GM21529 (cell line): ENCODE results near the gene EIPR1.

Experiments
- ATAC-seq: cut with Tn5 transposase; IDR thresholded peaks from one replicate; pipeline ENCODE4 v1.9.1; 2021; ENCODE audit not compliant: unreplicated experiment

EIPR1 gene

DNA sequence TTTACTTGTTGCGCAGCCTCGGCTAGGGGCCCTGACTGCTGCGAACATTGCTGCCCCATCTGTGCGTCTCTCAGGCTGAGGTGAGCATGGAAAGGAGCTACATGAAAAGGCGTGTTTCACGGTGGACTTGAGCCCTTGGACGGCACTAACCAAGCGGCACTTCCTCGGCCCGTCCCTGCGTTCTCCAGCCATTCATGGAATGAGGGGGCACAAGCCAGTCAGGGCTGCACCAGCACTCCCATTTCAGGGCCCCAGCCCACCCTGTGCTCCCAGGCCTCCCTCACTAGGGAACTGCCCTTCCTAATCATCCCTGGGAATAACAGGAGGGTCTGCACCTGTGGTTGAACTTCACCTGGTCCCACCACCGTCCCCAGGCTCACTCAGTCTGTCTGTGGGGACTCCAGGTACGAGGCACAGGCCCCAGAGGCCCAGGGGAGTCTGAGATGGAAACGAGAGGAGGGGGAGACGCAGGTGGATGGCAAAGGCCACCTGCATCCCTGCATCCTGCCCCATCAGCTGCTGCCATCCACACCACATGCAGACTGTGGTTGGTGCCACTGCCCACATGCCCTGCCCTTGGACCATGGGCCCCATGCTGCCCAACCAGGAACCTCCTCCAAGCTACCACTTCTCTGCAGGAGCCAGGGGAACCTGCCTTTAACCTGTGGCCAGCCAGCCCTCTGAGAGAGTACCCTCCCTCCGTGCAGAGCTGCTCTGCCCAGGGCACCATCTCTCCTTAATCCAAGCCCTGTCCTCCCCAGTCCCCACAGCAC, 99.7 kb downstream of the EIPR1 start:
- no peak for ATAC-seq

DNA sequence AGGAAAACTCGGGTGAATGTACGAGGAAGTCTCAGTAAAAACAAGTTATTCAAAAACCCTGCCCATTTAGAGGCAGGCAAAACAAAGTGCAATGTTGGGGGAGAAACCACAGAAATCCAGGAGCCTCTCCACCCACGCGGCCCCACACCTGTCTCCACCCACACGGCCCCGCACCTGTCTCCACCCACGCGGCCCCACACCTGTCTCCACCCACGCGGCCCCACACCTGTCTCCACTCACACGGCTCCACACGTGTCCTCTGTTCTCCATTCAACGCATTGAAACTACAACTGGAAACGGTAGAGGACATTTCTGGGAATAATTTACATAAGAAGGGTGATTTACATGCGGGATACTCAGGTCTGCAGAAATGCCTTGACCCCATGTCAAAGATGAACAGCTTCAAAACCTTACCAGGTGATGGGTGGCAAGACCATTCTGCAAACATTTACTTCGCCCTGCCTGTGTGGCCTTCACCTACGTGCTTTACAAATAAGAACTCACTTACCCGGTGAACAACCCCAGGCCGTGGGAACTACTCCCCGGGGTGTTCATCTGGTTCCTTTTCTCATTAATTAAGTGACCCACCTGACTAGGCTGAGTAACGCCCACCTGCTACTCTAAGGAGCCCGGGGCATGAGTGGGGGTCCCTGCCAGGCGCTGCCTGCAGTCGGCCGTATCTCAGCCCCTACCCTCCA, 100.4 kb downstream of the EIPR1 start:
- no peak for ATAC-seq

DNA sequence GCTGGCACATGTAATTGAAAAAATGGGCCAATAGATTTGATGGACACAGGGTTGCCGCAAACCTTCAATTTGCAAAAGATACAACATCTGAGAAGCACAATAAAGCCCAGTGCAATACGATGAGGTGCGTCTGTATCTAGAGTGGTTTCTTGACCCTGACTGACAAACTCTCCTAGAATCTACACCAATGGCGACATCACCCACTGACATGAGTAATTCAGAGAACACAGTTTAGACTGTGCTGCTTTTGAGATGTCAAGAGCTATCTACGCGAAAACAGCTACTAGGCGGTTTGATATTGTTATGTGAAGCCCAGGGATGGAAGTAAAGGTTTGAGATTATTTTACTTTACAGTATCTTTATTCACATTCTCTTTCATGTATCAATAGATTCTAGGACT, 104.9 kb downstream of the EIPR1 start:
- no peak for ATAC-seq

DNA sequence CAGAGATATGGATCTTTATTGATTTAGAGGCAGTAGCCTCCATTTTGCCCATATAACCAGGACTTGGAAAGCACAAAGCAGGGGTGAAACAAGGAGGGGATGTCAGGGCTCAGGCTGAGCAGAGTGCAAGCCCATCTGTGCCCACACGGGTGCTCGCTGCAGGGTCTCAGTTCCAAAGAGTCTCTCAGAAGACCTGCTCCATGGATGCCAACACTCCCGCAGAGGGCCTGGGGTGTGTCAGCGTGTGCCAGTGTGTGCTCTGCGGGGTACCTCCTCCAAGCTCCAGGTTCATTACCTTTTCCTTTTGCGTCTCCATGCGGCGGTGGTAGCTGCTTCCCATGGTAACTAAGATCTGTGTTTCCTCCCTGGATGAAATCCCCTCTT, 107.5 kb downstream of the EIPR1 start:
- ATAC-seq: no peak

DNA sequence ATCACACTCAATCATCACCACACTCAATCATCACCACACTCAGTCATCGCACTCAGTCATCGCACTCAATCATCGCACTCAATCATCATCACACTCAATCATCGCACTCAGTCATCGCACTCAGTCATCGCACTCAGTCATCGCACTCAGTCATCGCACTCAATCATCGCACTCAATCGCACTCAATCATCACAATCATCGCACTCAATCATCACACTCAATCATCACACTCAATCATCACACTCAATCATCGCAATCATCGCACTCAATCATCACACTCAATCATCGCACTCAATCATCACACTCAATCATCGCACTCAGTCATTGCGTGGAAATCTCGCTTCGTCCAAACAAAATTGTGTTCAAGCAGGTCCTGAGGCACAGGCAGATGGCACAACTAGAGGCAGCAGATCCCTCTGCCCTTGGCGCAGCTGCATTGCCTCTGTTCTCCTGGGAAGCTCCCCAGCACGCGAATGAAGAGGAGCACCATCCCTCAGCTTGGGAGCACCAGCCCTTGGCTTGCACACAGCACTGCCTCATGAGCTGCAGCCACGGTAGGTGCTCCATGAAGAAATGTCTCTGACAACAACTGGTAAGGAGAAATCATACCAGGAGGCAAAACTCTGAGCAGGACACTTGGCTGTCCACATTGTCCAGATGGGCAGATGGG, 108.1 kb downstream of the EIPR1 start:
- ATAC-seq: no peak

DNA sequence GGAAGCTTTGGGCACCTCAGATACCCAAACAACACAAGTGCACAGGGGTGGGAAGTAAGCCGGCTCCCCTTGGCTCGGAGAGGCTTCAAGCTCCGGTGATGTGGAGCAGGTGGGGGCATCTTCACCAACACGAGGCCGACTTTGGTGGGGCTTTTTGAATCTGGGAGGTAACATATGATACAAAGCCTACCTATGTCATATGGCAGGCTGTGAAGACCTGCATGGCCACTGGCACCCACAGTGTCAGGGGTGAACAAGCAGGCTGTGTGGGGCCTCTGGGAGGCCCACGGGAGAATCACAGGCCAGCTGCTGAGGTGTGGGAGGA, 109.0 kb downstream of the EIPR1 start:
- no peak for ATAC-seq

DNA sequence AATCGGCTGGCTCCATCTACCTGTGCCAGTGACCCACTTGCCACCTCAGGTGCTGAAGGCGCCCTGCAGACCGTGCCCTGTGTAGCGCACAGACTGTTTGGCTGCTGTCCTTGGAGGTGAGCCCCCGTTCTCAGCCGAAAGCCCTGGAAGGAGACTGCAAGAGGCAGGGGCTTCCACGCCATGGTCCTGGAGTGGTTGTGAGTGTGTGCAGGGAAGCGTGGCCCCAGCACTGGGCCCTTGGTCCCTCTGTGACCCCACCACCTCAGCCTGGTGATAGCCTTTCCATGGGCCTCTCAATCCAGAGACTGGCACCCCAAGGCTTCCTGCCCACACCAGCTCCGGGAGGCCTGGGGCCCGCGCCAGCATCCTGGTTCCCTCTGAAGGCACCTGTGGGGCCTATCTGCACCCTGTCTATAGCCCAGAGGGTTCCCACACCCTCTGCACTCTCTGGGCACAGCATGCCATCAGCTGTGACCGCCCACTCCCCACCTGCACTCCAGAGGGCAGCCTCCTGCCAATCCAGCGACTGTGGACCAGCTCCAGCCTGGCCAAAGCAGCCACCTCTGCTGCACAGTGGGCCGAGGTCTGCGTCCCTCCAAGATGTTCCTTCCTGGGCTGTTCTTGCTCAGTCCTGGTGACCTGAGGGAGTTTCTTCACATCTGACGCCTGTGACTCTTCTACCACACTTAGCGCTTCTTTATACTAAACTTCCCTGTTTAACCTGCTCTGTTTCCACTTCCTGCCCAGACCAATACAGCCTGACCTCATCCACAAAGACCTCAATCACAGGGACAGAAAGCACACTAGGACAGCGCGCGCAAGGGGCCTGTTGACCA, 109.5 kb downstream of the EIPR1 start:
- ATAC-seq: no peak

DNA sequence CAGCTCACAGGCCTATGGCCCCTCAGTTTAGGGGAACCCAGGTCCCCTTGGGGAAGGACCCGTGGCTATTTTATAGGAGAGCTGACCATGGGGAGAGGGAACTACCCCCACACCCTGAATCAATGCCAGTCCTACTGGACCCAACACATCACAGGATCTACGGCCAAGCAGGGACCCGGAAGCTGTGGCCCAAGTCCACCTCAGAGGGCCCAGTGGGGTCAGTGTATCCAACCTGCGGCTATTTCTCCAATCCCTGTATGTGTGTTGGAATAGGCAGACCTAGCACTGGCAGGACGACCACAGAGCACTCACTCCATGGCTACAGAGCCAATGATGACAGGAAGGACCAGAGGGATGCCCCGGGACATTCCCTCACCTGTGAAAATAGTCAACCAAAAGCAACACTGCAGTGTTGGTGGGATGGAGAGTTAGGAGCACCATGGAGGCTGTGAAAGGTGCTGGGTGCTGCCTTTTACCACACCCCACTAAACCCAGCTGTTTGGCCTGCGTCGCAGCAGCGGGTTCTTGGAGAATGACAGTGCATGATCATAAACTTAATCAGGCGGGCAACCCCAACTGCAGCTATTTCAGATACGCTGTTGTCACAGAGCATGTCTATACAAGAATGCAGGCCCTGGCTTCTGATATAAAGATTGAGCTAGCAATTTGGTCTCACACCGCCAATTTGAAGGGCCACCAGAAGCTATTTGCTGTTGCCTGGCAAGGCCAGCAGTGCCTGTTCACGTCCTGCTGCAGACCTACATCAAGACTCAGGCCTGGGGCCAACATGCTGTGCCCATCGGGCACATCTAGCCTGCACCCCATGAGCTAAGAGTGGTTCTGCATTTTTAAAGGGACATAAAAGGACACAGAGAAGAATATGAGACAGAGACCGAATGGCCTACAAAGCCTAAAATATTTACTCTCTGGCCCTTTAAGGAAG, 110.4 kb downstream of the EIPR1 start:
- no peak for ATAC-seq

DNA sequence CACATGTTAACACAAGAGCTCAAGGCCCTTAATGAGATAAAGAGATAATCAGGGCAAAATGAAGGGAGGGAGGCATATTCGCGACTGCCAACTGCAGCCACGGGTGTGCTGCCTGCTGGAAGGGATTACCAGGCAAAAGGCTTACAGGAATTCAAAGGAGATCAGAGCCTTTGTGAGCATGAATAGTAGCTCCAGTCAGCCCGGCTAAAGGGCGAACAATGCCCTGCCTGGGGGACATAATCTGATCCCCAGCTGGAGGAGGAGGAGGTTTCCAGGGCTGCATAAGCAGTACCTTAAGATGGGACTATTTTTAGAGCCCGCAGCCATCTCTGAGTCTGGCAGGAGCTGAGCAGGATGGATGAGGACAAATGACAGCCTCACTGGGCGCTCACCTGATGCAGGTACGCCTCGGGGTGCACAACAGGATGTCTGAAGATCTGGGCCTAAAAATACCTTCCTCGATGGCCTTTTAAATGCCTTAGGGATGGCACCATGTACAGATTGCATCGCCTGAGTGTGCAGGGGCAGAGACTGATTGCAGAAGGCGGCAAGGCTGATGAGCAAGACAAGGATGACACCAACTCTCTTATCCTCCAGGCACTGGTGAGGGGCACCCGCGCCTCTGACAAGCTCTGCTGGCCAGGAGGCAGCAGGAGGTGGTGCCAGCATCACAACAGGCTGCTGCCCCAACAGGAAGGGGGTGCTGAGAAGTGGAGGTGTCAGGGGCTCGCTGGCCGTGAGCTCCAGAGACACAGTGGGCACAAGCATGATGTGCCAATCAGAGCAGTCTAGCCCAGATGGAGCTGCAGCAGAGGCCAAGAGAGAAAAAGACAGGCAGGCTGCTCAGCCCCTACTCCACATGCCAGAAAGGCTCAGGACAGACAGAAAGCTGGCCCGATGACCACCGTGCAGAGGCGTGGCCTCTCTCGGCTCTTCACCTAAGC, 111.4 kb downstream of the EIPR1 start:
- no peak for ATAC-seq

DNA sequence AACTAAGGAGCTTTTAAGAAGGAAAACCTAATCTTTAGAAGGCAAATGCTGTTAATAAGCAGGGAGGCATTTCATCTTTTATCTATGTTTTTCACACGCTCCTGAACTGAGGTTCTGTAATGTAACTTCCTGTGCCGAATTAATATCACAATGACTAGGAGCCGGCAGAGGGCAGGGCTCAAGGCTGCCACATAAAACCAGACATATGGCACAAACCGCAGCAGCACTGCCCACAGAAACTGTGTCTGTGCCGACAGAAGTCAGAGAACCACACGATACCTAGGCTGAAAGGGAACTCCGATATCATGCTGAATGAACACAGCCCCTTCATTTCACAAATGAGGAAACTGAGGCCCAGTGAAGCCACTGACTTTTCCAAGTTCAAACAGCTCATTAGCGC, 112.1 kb downstream of the EIPR1 start:
- no peak for ATAC-seq

DNA sequence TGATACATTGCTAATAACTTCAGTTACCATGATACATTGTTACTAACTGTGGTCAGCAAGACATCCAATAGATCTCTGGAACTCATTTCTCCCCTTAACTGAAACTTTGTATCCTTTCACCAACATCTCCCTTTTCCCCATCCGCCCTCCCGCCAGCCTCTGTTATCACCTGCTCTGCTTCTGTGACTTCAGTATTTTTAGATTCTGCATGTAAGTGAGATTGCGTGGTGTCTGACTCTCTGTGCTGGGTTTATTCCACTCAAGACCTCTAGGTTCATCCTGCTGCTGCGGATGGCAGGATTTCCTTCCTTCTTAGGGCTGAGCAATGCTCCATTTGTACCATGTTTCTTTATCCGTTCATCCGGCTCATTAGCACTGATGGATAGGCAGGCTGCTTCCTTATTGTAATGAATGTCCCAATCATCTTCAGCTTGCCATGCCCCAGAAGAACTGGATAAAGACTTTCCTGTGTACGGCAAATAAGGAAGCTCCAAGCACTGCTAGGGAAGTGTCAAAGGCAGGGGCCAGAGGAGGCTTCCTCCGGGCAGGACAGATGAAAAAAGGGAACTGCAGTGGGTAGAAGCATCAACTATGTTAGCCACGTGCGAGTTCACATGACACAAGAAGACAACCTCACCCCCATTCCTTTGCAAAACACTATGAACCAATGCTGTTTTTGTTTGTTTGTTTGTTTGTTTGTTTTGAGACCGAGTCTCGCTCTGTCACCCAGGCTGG, 113.4 kb downstream of the EIPR1 start:
- no peak for ATAC-seq

DNA sequence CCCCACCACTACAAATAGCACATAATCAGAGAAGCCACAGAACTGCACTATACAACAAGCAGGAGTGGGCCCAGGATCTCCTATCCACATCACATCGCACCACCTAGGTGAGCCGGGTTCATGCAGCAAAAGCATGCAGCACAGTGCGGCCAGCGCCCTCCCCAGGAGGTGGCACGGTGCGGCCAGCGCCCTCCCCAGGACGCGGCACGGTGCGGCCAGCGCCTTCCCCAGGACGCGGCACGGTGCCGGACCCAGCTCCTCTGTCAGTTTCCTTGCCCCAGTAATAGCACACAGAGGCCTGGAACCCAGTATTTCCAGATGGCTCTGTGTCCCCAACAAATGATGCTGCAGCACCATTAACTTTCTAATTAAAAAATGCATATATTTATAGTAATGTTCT, 114.1 kb downstream of the EIPR1 start:
- ATAC-seq: no peak

DNA sequence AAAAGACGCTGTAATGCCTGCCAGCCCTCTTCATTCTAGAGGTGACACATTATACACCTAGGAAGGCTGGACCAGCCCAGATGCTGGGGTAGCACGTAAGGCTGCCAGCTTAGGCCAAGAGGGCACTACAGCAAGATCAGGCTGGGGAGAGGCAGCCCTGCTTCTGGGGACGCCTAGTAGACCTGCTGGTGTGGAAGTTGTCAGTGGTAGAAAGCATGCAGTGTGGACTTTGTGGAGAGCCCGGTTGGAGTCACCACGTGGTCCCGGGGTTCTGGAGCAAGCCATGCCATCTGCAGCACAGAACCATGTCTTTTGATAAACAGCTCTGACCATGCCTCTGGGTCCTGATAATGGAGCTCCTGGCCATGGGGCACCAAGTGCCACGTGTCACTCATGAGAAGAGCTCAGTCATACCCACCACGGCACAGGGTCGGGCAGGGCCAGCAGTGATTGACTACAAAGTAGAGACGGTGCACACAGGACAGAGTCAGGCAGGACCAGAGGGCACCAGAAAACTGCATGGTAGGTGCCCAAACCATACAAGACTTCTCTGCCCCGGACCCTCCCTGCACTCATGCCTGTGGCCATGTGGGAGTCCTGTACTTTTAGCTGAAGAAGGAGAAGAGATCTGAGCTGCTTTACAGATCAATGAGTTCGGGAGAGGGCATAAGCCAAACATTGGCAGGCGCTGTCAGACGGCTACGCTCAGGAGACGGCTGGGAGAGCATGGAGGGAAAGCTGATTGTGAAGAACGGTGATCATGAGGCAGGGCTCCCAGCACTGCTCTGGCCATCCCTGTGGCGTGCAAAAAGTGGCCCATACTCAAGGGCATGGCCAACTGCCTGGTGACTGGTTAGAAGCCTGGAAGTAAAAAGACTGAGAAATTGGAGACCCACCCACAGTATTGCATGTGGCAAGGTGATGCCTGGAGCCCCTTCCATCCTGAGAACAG, 114.9 kb downstream of the EIPR1 start:
- ATAC-seq: no peak

DNA sequence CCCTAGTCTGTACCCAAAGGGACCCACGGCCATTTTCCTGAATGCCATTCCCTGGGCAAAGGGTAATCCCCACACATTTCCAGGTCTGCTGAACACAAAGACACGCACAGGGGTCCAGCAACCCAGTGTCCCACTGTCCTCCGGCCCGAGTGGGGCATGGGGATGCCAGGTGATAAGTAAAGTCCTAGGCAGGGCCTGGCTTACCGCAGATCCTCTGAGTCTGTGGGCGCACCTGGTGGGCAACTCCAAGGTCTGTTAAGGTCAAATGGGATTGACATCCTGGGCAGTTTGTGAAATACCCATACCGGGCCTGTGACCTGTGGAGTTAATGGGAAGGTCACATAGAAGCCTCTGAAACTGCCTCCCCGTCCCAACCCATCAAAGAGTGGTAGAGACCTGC, 116.1 kb downstream of the EIPR1 start:
- no peak for ATAC-seq

DNA sequence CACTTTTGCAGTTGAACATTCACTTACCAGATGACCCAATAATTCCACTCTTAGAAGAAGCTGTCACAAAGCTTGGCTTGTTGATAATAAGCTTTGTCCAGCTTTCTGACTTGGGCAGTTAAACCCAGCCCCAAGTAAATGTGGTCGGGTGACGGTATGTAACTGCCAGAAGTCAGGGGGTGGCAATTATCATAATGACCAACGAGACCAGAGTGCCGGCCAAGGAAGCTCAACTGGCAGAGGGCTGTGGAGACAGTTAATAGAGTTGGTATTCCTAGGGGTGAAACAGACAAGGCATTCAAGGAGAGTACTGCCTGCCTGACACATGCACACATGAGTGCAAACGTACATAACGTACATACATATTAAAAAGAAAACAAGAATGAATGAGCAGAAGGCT, 116.7 kb downstream of the EIPR1 start:
- no peak for ATAC-seq

DNA sequence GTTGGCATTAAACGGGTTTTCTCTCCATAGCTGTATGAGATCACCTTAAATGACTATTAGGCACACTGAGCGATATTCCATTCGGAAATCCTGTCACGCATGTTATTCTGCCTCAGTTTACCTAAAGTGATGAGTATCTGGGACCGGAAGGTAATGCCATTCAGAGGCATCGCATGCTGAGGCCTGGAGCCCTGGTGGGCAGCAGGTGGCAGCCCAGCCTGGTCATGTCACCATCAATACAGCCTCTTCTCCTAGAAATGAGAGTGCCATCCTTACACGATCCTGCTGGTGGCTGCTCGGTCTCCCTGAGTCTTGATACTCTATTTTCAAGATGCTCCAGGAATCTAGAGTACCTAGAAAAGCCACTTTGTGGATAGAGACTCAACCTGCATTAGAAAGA, 119.8 kb downstream of the EIPR1 start:
- ATAC-seq: no peak

DNA sequence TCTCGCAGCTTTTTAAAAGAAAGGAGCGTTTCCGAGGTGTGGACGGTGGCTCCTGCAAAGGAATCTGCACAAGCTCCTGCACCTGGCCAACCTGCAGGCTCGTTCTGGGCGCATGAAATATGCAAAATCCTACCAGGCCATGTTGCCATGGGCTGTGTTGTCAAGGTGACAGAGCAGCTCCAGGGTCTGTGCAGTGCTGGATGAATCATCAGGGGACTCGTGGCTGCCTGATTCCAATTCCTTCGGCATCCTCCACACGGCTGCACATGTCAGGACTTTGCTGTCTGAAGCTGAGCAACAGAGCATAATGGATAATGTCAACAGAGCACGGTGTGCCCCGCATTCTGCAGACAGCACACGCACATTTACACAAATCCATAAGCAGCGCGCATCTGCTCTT, 120.5 kb downstream of the EIPR1 start:
- ATAC-seq: no peak

DNA sequence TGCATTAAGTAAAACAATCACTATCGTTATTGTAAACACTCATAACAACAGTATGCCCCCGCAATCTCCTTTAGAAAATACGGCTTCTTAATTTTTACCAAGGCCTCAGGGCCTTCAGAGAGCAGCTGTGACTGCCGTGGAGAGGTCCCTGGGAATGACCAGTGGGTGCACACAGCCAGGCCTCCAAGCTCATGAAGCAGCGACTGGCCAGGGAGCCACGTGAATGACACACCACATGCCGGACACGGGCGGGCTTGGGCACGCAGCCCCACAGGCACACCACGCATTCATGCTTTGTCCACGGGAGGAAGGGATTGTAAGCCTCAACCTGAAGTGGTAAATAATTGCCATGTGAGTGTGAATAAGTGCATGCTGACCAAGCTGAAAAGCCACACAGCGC, 121.0 kb downstream of the EIPR1 start:
- no peak for ATAC-seq
